Kidney epithelial cell (primary cell): ENCODE measurements around the gene B3GNT5. TPM values are rescaled to one million over a fixed set of nuclear protein-coding genes. Genes with fewer than 3 reads are reported as not detected.

Experiments used
- DNase-seq: peaks from one replicate; pipeline ENCODE4 v3.0.0-alpha.2; 2010; ENCODE audit warnings: low read depth
- H3K27me3 ChIP-seq: 2 replicates; pipeline ENCODE4 v1.6.0; 2011; ENCODE audit warnings: low read length; ENCODE audit not compliant: control insufficient read depth, insufficient read depth
- H3K36me3 ChIP-seq: 2 replicates; pipeline ENCODE4 v1.5.1; 2011; ENCODE audit warnings: low read length; ENCODE audit not compliant: control insufficient read depth, insufficient read depth
- H3K4me3 ChIP-seq: 2 replicates; pipeline ENCODE4 v1.5.1; 2011; ENCODE audit warnings: low read depth, mild to moderate bottlenecking, control low read depth, low read length
- CTCF ChIP-seq: IDR thresholded peaks from 2 replicates; pipeline ENCODE4 v1.5.1; 2011; ENCODE audit warnings: mild to moderate bottlenecking, moderate library complexity, low read length, control low read depth, inconsistent platforms; ENCODE audit not compliant: insufficient read depth, poor library complexity, severe bottlenecking
- total RNA-seq: library from RNA; depleted of rRNA; stranded (reverse); fragments of >200 nt; gene quantifications from 2 replicates; pipeline ENCODE4 v1.2.3, GENCODE V29; 2015

B3GNT5 gene
- total RNA-seq, 1 donor from 2014 or later: 27.6 TPM

DNA sequence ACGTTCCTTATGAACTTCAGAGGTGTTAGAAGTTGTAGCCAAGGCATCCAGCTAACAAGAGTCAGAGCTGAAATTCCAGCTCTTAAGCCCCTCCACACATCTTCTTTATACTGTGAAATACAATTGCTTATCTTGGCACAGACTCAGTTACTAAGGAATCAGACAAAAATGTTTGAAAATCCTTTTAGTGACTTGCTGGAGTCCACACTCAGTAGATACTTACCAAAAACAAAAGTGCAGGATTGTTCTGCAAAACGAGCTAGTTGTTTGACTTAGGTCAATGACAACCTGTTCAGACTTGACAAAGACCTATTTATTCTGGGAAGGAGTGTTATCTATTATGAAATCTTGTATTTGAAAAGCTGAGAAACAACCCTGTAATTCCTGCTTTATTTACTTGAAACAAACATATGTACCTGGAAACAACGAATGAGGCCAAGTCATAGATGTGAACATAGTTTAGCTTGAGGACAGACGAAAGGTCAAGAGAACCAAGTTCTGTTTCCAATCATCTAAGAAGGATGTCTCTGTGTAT lies 38.5 kb downstream of the B3GNT5 start:
- no peaks in the 10 kb centered on the region for H3K36me3 ChIP-seq
- TF ChIP-seq CTCF: no peak
- H3K4me3 ChIP-seq: no peak overlapping the region
- DNase-seq: no peak
- no peaks in the 10 kb centered on the region for H3K27me3 ChIP-seq

DNA sequence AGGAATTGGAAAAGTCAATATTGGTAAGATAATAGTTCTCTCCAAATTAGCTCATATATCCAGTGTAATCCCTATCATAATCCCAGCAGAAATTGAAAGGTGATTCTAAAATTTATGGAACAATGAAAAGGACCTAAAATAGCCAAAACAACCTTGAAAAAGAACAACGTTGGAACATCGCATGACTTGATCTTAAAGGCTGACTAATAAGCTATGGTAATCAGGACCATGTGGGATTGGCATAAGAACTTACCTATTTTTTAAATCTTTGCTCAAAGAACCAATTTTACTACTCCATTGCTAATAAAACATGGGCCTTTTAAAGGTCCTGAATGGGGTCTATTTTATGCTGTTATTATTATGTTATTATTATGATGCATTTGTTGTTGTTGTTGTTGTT lies 40.9 kb downstream of the B3GNT5 start:
- no peak for TF ChIP-seq CTCF
- Histone ChIP-seq H3K27me3 (no peaks in the 10 kb centered on the region), H3K36me3 (no peaks in the 10 kb centered on the region)

DNA sequence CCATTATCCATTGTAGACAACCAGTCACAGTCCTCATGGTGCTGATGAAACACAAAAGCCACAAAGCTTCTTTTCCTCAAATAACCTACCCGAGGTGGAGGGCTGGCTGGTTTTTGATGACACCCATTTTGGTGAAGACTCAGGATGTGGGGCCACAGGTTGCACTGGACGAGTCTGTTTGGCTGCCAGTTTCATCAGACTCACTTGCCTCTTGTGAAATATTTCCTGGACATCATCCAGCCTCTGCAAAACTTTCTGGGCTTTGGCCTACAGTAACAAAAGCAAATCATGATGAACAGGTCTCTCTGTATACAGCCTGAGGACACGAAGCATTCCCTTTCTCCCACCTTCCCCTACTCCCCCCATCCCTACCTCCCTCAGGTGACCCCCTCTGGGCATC lies 42.2 kb downstream of the B3GNT5 start:
- Histone ChIP-seq H3K4me3 (no peak overlapping the region), H3K36me3 (no peaks in the 10 kb centered on the region), H3K27me3 (no peaks in the 10 kb centered on the region)
- no peak for DNase-seq
- no peak for TF ChIP-seq CTCF

More for the DNA sequence above, 40.9 kb downstream of the B3GNT5 start:
- H3K4me3 ChIP-seq: no peak overlapping the region
- no peak for DNase-seq

DNA sequence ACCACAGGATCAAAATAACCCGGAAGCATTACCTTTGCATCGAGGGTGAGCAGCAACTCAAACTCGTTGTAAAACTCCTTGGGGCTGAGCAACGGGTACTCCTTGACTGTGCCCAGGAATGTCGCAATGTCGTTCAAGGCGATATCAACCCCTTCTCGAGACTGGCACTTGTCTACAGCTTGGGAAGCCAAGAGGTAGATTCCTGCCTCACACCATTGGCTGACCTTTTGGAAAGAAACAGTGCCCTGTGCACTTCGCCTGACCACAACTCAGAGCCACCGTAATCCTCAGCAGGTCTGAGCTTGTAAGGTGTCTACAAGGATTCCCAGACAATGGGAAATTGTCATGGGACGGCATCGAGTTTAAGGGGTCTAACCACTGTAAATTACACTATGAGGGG lies 43.9 kb downstream of the B3GNT5 start:
- H3K4me3 ChIP-seq: no peak overlapping the region
- no peaks in the 10 kb centered on the region for H3K27me3 ChIP-seq
- H3K36me3 ChIP-seq: no peaks in the 10 kb centered on the region
- no peak for DNase-seq
- no peak for TF ChIP-seq CTCF

DNA sequence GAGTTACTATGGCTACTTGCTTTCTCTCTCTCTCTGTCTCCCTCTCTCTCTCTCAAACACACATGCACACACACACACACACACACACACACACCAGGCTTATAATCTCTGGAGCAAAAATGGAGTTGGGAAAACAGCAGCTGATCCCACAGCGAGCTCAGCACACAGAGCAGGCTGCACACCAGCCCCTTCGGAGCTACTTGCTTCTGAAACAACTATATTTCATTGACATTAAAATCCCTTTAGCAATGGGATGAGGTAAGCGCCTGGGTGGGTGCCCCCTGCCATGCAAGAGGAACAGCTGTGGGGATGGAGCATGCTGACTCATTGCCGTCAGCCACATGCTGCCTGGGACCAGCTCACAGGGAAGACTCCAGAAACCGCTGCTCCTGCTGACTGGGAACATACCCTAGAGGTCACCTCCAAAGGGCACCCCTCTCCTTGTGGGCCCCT lies 45.7 kb downstream of the B3GNT5 start:
- peak; percentile 84 for DNase-seq
- no peak overlapping the region for H3K4me3 ChIP-seq
- no peaks in the 10 kb centered on the region for H3K36me3 ChIP-seq
- no peaks in the 10 kb centered on the region for H3K27me3 ChIP-seq
- no peak for TF ChIP-seq CTCF

DNA sequence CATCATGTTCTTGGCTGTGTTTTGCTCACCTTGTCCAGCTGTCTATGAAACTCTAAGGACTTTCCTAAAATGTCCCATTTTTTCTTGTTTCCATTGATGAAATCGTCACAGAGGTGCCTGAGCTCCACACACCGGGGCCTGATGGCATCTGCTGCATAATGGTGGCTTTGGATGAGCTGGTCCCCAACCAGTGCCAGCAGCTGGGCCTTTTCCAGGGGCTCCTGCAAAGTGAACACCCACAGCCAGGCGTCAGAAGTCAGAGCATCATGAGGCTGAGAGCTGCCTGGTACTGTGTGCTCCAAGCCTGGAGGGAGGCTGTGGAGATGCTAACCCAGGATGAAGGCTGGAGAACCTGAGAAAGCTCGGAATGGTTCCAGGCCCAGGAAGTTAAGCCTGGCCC lies 46.9 kb downstream of the B3GNT5 start:
- TF ChIP-seq CTCF: no peak
- H3K27me3 ChIP-seq: no peaks in the 10 kb centered on the region
- no peak for DNase-seq

More for the DNA sequence above, 46.9 kb downstream of the B3GNT5 start:
- no peaks in the 10 kb centered on the region for H3K36me3 ChIP-seq
- no peak overlapping the region for H3K4me3 ChIP-seq
